Hepatic stellate cell (primary cell): Measurements from ENCODE around the gene CRIP1.

Experiments
- DNase-seq: peaks from one replicate; pipeline ENCODE4 v3.0.0; 2011; ENCODE audit warnings: low spot score

CRIP1 gene

GRCh38 chr14:105480807-105481801, 5.6 kb upstream of the CRIP1 start:
- DNase-seq, result peak; percentile 94

GRCh38 chr14:105481886-105482457, 4.7 kb upstream of the CRIP1 start:
- DNase-seq, result peak; percentile 98

- DNase-seq, result no peak
Measured at GRCh38 chr14:105482486-105483110, 4.1 kb upstream of the CRIP1 start.

GRCh38 chr14:105483300-105484068, 3.2 kb upstream of the CRIP1 start:
- no peak for DNase-seq

GRCh38 chr14:105484069-105484996, 2.4 kb upstream of the CRIP1 start:
- DNase-seq, result peak; percentile 72

- no peak for DNase-seq
Measured at GRCh38 chr14:105484997-105485393, 1.7 kb upstream of the CRIP1 start.

GRCh38 chr14:105485739-105486162, 935 bp upstream of the CRIP1 start:
- DNase-seq, result peak; percentile 65

GRCh38 chr14:105486974-105487448, 325 bp downstream of the CRIP1 start:
- no peak for DNase-seq

GRCh38 chr14:105487449-105487985, 831 bp downstream of the CRIP1 start:
- DNase-seq, result no peak

- DNase-seq, result no peak
Measured at GRCh38 chr14:105487986-105488777, 1.5 kb downstream of the CRIP1 start.

- DNase-seq, result no peak
Measured at GRCh38 chr14:105488781-105489541, 2.3 kb downstream of the CRIP1 start.

GRCh38 chr14:105489542-105490266, 3.0 kb downstream of the CRIP1 start:
- DNase-seq, result peak; percentile 84

GRCh38 chr14:105490267-105490571, 3.5 kb downstream of the CRIP1 start:
- no peak for DNase-seq

- peak; percentile 100 for DNase-seq
Measured at GRCh38 chr14:105490572-105491365, 4.1 kb downstream of the CRIP1 start, which contains the start of gene TEDC1. TSS of gene TEDC1 (plus strand) at chr14:105491246. CDS start at chr14:105491376, 130 bp downstream.

GRCh38 chr14:105491366-105491973, 4.8 kb downstream of the CRIP1 start:
- peak; percentile 64 for DNase-seq

- DNase-seq, result no peak
Measured at GRCh38 chr14:105492031-105492970, 5.6 kb downstream of the CRIP1 start.
